MM.1S (cell line): Measurements from ENCODE around the gene PRKG1.

Experiments
- DNase-seq: peaks from one replicate; pipeline ENCODE4 v3.0.0-alpha.2; 2015
- H2AFZ ChIP-seq: fragments of 300-600 bp; sonication (generic); 2 replicates; pipeline ENCODE4 v1.6.0; 2016; ENCODE audit warnings: antibody characterized with exemption, low read length
- H3F3A ChIP-seq: fragments of 300-600 bp; sonication (generic); 2 replicates; pipeline ENCODE4 v1.6.1; 2016; ENCODE audit warnings: mild to moderate bottlenecking, antibody characterized with exemption, low read length, moderate library complexity, mixed read lengths; ENCODE audit not compliant: insufficient read depth
- H3K27ac ChIP-seq: fragments of 300-600 bp; sonication (generic); 2 replicates; pipeline ENCODE4 v1.5.1; 2016; ENCODE audit warnings: mild to moderate bottlenecking, low read length
- H3K27me3 ChIP-seq: fragments of 300-600 bp; sonication (generic); replicated peaks from 2 replicates; pipeline ENCODE4 v1.6.0; 2016; ENCODE audit warnings: low read length; ENCODE audit not compliant: insufficient read depth
- H3K36me3 ChIP-seq: fragments of 300-600 bp; sonication (generic); replicated peaks from 2 replicates; pipeline ENCODE4 v1.6.1; 2016; ENCODE audit warnings: mild to moderate bottlenecking, low read length, mixed read lengths; ENCODE audit not compliant: insufficient read depth
- H3K4me1 ChIP-seq: fragments of 300-600 bp; sonication (generic); 2 replicates; pipeline ENCODE4 v1.6.1; 2016; ENCODE audit warnings: low read length, mixed read lengths
- H3K4me2 ChIP-seq: fragments of 300-600 bp; sonication (generic); 2 replicates; pipeline ENCODE4 v1.6.0; 2016; ENCODE audit warnings: low read depth, low read length
- H3K4me3 ChIP-seq: fragments of 300-600 bp; sonication (generic); 2 replicates; pipeline ENCODE4 v1.5.1; 2016; ENCODE audit warnings: low read length, mixed read lengths
- H3K79me2 ChIP-seq: fragments of 300-600 bp; sonication (generic); 2 replicates; pipeline ENCODE4 v1.6.1; 2016; ENCODE audit warnings: mixed run types, low read length, mixed read lengths
- H3K9ac ChIP-seq: fragments of 300-600 bp; sonication (generic); 2 replicates; pipeline ENCODE4 v1.6.1; 2016; ENCODE audit warnings: low read length, mixed read lengths
- H3K9me2 ChIP-seq: fragments of 300-600 bp; sonication (generic); replicated peaks from 2 replicates; pipeline ENCODE4 v1.6.1; 2016; ENCODE audit warnings: mild to moderate bottlenecking, low read length, mixed read lengths; ENCODE audit not compliant: insufficient read depth
- H3K9me3 ChIP-seq: fragments of 300-600 bp; sonication (generic); replicated peaks from 2 replicates; pipeline ENCODE4 v1.6.1; 2016; ENCODE audit warnings: mild to moderate bottlenecking, low read length, mixed read lengths; ENCODE audit not compliant: insufficient read depth
- H4K20me1 ChIP-seq: fragments of 300-600 bp; sonication (generic); 2 replicates; pipeline ENCODE4 v1.6.1; 2016; ENCODE audit warnings: mild to moderate bottlenecking, low read length, moderate library complexity, mixed read lengths; ENCODE audit not compliant: insufficient read depth
- EZH2 ChIP-seq: fragments of 300-600 bp; sonication (generic); optimal IDR thresholded peaks from 2 replicates; pipeline ENCODE3; 2017; ENCODE audit warnings: low read depth, mild to moderate bottlenecking, antibody characterized with exemption, low read length, mixed read lengths
- EZH2phosphoT487 ChIP-seq: fragments of 300-600 bp; sonication (generic); IDR thresholded peaks from 2 replicates; pipeline ENCODE4 v1.6.1; 2018; ENCODE audit warnings: antibody characterized with exemption, low read length
- TF ChIP-seq, protein P1 (sequence below): fragments of 300-600 bp; sonication (generic); IDR thresholded peaks from 2 replicates; pipeline ENCODE4 v1.5.1; 2016; ENCODE audit warnings: antibody characterized with exemption, low read length, mixed read lengths

Gene PRKG1

DNA sequence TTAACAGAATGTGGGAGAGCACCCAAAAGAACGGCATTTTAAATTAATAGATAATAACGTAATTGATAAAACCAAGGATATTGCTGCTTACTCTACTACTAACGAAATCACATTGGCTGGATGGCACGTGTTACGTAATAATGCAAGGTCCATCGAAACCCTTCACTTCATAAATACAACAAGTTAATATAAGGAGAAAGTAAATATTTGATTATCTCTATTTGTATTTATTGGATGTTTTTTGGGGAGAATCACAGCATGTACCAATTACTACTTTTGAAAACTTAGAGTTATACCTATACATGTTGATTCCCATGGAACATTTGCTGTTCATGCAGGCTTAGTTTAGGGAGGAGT lies 1.6 kb downstream of the PRKG1 start:
- Histone ChIP-seq H4K20me1 (no peaks in the 10 kb centered on the region), H3K4me3 (no peak overlapping the region), H3K9me3 (no peaks in the 10 kb centered on the region), H3K27me3 (no peaks in the 10 kb centered on the region), H2AFZ (no peak overlapping the region), H3K9me2 (no peaks in the 10 kb centered on the region), H3F3A (no peaks in the 10 kb centered on the region), H3K27ac (no peak overlapping the region), H3K9ac (no peak overlapping the region), H3K79me2 (no peaks in the 10 kb centered on the region), H3K36me3 (no peaks in the 10 kb centered on the region), H3K4me2 (no peak overlapping the region), H3K4me1 (no peaks in the 10 kb centered on the region)
- no peak for DNase-seq
- TF ChIP-seq EZH2 (no peak), EZH2phosphoT487 (no peak)
- TF ChIP-seq, protein P1, sequence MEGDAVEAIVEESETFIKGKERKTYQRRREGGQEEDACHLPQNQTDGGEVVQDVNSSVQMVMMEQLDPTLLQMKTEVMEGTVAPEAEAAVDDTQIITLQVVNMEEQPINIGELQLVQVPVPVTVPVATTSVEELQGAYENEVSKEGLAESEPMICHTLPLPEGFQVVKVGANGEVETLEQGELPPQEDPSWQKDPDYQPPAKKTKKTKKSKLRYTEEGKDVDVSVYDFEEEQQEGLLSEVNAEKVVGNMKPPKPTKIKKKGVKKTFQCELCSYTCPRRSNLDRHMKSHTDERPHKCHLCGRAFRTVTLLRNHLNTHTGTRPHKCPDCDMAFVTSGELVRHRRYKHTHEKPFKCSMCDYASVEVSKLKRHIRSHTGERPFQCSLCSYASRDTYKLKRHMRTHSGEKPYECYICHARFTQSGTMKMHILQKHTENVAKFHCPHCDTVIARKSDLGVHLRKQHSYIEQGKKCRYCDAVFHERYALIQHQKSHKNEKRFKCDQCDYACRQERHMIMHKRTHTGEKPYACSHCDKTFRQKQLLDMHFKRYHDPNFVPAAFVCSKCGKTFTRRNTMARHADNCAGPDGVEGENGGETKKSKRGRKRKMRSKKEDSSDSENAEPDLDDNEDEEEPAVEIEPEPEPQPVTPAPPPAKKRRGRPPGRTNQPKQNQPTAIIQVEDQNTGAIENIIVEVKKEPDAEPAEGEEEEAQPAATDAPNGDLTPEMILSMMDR, result no peak

DNA sequence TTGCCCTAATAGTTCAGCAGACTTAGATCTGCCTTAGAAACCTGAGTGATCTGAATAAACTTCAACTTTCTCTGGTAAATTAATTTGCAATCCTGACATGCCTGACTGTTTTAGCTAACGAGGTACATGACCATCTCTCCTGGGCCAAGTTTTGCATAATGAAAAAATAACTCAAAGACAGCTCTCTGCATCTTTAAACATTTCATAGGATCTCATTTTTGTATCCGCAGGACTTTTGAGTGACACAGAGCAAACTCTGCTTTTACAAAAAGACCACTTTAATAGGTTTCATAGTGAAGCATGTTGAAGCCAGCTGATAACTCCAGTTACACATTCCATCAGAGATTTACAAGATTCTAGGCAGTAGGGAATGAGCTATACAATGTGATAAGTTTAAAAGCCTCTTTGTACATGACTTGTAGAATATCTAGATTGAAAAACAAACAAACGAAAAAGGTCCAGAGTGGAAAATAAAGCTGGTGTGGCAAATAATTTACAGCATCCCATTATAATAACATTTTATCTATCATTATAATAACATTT lies 2.1 kb downstream of the PRKG1 start:
- TF ChIP-seq EZH2phosphoT487 (no peak), EZH2 (no peak)
- TF ChIP-seq, protein P1, result no peak
- no peaks in the 10 kb centered on the region for H4K20me1 ChIP-seq
- H3K79me2 ChIP-seq, result no peaks in the 10 kb centered on the region
- no peak overlapping the region for H2AFZ ChIP-seq
- no peaks in the 10 kb centered on the region for H3K27me3 ChIP-seq
- no peaks in the 10 kb centered on the region for H3F3A ChIP-seq
- no peak for DNase-seq
- no peaks in the 10 kb centered on the region for H3K9me2 ChIP-seq
- H3K4me1 ChIP-seq, result no peaks in the 10 kb centered on the region
- no peak overlapping the region for H3K27ac ChIP-seq
- H3K9me3 ChIP-seq, result no peaks in the 10 kb centered on the region
- no peak overlapping the region for H3K4me2 ChIP-seq
- no peak overlapping the region for H3K9ac ChIP-seq
- H3K4me3 ChIP-seq, result no peak overlapping the region
- H3K36me3 ChIP-seq, result no peaks in the 10 kb centered on the region

DNA sequence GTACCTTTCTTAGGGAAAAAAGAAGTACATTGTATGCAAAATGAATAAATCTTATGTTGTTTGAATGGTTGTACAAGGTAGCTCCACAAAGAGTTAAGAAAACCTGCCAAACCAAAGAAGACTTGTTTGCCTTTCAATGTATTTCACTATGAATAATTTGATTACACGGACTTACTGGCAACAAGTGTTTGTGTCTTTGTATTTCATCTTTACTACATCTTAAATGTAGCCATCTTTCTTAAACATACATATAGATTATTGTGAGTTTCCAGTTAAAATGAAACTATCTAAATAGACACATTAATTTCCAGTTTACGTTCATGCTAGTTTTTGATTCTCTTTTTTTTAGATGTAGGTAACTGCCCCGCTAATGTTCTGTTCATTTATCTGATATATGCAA lies 2.8 kb downstream of the PRKG1 start:
- no peak overlapping the region for H3K4me3 ChIP-seq
- H3K27me3 ChIP-seq, result no peaks in the 10 kb centered on the region
- H2AFZ ChIP-seq, result no peak overlapping the region
- no peak overlapping the region for H3K9ac ChIP-seq
- H3K79me2 ChIP-seq, result no peaks in the 10 kb centered on the region
- H3K4me2 ChIP-seq, result no peak overlapping the region
- TF ChIP-seq EZH2 (no peak), EZH2phosphoT487 (no peak)
- TF ChIP-seq, protein P1, result no peak
- no peak overlapping the region for H3K27ac ChIP-seq
- H3K9me2 ChIP-seq, result no peaks in the 10 kb centered on the region
- no peaks in the 10 kb centered on the region for H3K36me3 ChIP-seq
- no peaks in the 10 kb centered on the region for H3K4me1 ChIP-seq
- no peaks in the 10 kb centered on the region for H4K20me1 ChIP-seq
- no peaks in the 10 kb centered on the region for H3K9me3 ChIP-seq
- DNase-seq, result no peak
- H3F3A ChIP-seq, result no peaks in the 10 kb centered on the region
